GM03348 (cell line): ENCODE results near the gene NCMAP.
A peak's percentile ranks its signal among the peaks of the same experiment; 100 is the strongest.

Source experiments
- DNase-seq: peaks from one replicate; pipeline ENCODE4 v3.0.0; 2012; ENCODE audit warnings: low spot score

NCMAP gene

DNA sequence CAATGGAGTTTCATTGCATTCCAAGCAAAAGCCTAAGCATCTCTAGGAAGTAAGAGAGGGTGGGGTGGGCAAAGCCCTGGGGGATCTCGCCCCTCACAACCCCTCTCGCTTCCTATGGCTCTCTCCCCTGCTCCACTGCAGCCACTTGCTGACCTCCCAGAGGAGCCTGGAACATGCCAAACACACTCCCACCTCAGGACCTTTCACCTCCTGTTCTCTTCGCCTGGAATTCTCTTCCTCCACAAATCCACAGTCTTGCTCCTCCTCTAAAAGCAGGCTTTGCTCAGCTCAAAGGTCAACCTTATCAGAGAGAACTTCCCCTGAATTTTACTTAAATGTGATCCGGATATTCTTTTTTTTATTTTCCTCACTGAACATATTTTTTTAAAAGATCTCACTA lies 66.3 kb downstream of the NCMAP start:
- DNase-seq: no peak

DNA sequence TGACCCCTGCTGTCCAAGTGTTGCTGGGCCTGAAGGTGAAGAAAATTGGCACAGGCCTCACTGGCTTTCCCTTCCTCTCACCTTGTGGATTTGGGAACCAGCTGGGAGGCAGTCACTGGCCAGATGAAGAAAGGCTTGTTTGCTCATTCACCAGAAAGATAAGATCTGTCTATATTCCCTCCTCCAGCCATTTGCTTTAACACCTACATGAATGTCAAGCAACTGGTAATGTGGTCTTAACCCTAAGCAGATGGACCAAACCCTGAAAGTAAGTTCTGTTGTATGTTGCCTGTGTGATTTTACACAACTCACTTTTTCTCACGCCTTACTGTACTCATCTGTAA lies 76.9 kb downstream of the NCMAP start:
- no peak for DNase-seq

DNA sequence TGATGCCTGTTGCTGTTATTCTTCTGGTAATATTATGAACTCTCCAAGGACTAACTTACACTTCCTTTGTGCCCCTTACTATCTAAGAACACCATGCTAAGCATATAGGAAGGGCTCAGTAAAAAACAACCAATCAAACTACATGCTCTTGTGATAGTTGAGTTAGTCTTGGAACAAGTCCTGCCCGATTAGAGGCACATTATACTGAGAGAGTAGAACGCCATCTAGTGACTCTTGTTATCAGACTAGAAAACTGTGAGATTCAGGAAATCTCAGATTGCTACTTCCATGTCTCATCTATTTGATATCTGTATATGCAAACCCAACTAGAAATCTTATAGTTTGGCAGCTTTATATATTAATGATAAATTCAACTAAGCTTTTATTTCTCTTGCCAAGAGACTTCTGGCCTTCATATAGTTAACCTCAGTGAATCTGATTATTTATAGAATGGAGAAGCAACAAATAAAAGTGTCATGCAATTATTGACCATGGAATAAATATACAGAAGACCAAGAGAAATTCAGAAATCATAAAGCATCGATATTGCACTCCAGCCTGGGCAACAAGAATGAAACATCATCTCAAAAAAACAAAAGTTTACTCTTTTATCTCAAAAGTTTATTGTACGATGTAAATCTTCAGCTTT lies 79.4 kb downstream of the NCMAP start:
- DNase-seq: peak; percentile 80

DNA sequence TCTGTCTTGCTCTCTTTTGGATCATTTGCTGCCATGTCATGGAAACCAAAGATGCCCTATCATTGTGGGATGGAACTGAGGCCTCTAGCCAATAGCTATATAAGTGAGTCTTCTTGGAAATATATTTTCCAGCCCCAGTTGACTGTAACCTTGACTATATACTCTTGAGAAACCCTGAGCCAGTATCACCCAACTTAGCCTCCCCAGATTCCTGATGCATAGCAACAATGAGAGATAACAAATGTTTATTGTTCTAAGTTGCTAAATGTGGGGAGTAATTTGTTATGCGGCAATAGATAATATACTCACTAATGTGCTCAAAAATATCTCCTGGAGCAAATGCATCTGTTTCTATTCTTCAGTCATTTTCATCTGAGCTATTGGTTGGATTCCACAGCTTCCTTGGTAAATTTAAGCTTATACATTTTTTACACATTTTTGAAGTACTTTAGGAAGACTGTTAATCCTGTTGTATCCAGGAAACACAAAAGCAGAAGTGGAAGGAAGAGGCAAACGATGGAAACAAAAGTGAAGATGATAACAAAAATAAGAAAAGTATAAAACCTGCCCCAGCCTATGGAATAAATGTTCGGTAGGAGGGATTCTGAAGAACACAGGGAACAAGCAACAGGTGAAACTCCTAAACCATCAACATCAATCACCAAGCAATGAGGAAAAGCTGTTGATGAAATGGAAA lies 80.9 kb downstream of the NCMAP start:
- no peak for DNase-seq

DNA sequence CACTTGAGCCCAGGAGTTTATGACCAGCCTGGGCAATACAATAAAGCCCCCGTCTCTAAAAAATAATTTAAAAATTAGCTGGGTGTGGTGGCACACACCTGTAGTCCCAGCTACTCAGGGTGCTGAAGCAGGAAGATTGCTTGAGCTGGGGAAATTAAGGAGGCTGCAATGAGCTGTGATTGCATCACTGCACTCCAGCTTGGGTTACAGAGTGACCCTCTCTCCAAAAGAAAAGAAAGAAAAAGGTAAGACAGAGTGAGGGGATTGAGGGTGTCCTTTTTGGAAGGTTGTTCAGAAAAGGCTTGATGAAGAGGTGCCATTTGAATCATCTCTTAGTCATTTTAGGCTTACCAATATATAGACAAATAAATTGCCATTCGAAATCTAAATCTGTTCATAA lies 83.2 kb downstream of the NCMAP start:
- DNase-seq: no peak

DNA sequence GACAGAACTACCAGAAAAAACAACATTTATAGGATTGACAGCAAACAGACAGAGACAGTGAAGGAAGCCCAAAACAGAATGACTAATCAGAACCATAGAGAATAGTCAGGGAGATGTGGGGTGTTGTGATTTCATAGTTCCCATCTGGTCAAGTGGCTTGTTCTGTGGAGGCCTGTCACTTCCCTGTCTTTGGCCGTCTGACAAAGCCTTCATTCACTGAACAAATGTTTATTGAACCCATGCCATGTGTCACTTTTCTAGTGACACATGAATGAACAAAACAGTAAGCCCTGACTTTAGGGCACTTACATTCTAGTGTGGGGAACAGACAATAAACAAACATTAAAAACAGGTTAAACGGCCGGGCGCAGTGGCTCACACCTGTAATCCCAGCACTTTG lies 84.0 kb downstream of the NCMAP start:
- no peak for DNase-seq

DNA sequence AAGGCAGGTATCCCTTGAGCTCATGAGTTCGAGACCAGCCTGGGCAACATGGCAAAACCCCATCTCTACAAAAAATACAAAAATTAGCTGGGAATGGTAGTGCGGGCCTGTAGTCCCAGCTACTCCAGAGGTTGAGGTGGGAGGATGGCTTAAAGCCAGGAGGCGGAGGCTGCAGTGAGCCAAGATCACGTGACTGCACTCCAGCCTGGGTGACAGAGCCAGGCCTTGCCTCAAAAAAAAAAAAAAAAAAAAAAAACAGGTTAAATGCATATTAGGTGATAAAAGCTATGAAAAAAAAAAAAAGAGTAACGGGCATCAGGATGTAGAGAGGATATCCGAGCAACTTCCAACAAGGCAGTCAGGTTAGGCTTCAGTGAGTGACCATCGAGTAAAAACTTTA lies 84.4 kb downstream of the NCMAP start:
- no peak for DNase-seq

DNA sequence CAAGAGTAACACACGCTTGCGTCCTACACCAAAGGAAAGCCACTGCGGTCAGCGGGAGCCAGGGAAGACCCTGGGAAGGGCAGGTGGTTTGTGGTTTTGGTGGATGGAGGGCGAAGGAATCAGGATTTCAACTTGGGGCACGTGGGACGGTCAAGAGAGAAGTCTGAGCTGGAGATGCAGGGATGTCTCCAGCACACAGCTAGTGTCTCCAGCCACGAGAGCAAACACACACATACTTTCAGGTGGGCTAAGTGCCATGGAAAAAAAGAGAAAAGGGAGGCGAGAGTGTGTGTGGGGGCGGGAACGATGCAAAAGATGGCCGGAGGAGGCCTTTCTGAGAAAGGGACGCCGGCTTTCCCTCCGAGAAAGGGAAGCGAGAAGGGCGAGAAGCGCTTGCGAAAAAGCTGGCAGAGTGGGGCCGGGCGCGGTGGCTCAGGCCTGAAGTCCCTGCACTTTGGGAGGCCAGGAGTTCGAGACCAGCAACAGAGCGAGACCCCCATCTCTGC lies 85.8 kb downstream of the NCMAP start:
- DNase-seq: peak; percentile 50

DNA sequence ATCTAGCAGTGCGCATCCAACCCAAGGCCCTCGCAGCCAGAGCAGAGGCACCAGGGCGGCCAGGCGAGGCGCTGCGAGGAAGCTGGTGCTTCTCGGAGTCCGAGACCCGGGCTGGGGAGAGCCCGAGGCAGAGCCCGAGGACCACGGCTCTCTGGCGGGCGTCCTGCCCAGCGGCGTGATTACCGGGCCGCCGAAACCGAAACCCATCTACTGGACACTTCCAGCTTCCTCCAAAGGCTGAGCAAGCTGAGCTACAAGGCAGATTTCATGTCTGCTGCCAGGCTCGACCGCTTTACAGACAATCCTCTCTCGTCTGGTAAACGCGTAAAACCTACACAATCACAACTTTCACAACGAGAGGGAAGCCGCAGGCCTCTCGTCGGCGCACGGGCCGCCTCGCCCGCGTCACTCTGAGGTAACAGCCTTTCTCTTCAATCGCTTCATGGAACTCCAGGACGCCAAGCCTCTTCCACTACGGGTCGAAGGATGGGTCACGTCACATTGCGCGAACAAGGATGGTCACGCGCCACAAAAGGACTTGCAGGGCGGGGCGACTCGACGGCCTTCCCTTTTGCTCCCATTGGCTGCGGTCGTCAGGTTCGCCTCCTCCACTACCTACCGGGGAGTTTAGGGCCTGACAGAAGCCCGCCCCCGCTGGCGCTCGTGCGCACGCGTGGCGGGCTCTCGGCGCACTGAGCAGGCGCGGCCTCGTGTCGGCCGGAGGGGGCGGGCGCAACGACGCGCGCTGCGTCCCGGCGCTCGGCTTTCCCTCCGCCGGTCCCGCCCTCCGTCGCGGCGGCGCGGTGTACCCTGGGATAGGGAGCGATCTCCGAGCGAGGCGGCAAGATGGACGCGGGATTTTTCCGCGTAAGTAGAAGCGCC lies 86.8 kb downstream of the NCMAP start, which contains the start of gene SRRM1:
TSS of gene SRRM1 (plus strand) at position 822 of the 882 bp plus-strand sequence. CDS start at position 847, 25 bp downstream.
- peak; percentile 99 for DNase-seq

DNA sequence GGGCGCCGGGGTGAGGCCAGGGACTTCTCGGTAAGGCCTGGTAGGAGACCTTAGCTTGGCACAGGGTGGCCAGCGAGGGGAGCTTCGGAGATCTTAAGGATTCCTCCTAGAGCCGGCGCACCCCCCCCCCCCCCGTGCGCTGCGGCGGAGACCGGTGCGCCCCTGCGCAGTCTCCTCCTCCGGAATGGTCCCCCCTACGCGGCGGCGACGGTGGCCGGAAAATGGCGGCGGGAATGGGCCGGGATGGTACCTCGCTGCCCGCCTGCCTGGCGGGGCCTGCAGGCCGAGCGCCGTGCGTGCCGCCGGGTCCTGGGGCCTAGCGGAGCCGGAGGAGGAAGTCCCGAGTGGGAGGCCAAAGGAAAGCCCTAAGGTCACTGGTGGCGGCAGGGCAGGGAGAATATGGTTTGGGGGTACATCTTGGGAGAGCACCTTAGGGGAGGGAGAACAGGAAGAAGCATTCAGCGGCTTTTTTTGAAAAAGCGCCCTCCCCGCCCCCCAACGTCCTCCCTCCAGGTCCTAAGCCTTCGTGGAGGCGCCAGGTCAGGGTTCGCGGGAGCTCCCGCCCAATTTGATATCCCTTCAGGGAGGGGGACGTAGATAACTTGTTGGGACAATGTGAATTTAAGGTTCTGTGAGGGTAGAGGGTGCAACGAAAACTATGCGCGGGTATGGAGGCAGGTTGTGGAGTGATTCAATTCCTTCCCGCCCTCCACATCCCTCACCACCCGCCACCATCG lies 87.6 kb downstream of the NCMAP start:
- peak; percentile 71 for DNase-seq

DNA sequence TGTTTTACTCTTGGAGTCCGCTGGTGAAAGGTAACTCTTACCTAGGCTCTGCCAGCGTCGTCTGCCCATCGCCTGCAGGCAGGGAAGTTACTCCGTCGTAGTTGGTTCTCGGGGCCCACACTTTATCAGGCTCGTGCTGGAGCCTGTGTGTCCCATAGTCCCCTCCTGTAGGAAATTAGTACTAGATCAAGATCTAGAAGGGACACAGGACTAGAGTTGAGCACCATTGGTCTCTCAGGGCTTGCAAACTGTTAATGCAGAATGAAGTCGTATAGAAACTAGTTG lies 88.2 kb downstream of the NCMAP start:
- no peak for DNase-seq

DNA sequence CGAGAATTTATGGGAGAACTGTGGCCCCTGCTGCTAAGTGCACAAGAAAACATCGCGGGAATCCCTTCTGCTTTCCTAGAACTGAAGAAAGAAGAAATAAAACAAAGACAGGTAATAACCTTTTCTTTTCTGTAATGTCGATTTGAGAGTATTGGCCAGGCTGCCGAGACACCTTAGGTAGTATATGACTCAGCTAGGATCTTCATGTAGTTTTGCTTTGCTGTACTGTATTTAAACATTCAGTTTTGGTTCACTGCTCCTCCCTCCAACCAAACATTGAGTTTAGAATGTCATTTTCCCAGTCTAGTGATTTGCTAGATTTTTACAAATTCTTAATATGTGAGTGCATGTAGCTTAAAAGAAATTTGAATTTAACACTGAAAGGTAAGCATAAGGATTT lies 93.0 kb downstream of the NCMAP start:
- no peak for DNase-seq

DNA sequence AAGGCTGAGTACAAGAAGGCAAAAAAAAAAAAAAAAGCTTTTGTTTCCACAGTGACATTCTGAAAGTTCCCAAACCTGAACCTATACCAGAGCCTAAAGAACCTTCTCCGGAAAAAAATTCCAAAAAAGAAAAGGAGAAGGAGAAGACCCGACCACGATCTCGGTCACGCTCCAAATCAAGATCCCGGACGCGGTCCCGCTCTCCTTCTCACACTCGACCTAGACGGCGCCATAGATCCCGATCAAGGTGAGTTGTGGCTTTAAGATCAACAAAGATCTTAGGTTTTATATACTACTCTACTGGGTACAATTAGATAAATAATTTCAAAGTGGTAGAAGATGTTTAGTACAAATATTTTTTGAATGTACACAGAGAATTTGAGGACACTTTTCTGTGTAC lies 96.5 kb downstream of the NCMAP start:
- no peak for DNase-seq

DNA sequence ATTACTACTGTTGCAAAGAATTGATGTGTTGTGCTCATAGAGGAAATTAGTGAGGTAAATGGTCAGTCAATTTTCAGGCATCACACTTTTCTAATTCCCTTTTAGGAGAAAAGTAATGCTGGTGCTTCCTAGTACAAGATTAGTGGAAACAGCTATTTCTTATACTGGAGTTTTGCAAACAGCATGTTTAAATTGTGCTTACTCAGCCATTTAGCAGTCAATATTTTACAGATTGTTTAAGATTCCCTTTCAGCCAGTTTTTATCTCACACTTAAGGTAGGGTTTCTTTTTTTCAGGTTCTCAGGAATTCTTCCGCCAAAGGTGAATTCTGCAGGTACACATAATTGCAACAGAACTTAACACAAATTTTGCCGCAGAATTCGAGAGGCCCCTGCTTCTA lies 98.1 kb downstream of the NCMAP start:
- DNase-seq: no peak

DNA sequence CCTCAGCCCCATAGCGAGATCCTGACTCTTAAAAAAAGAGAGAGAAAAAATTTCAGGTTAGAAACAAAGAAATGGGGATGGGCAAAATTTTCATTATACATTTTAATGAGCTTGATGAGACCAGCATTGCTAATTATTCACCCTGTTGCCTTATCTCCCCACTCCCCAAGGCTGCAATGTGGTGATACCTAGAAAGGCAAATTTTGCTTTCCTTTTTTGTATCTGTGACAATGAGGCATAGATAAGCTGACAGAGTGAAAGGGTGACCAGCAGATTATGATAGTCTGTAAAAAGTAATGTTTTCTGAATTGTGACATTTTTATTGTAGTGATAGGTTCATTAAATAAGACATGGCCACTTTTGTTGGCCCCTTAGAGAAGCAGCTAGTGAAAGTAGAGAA lies 100.2 kb downstream of the NCMAP start:
- no peak for DNase-seq

DNA sequence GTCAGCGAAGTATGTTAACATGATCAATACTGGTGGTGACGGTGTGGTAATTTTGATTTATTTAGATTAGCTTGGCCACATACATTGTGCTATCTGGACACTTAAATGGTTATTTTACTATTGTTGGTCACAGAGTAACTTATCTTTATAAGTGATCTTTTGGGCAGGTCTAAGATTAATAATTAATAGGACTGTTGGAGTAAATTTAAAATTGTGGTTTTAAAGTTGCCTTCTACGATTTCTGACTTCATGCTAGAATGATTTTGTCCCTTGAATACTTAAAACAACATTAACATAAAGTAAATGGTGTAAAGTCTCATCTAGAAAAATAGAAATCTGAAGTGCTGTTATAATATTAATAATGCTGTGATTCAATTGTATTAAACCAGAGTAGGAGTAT lies 101.9 kb downstream of the NCMAP start:
- no peak for DNase-seq
